H1 (cell line): Measurements from ENCODE around the gene USE1. TPM values are rescaled to one million over a fixed set of nuclear protein-coding genes. Genes with fewer than 3 reads are reported as not detected.

Experiments
- CTCF ChIA-PET: fragments of 300-600 bp; sonication (Branson Sonifier 250); formaldehyde crosslinking; loops from one replicate; lab custom pipeline; 2021; ENCODE audit not compliant: partially characterized antibody; lab: Charles Lee
- POLR2A ChIA-PET: fragments of 300-600 bp; sonication (Branson Sonifier 250); formaldehyde crosslinking; loops from one replicate; lab custom pipeline; 2021; ENCODE audit warnings: inconsistent platforms; ENCODE audit not compliant: partially characterized antibody; lab: Charles Lee
- DNase-seq, 2 experiments: peaks; one replicate each; pipeline versions ENCODE4 v3.0.0 to v3.0.0-alpha.2; 2010 to 2022; ENCODE audit warnings: low spot score in 2 of 2, low read depth in 1 of 2, mixed read lengths in 1 of 2
- FAIRE-seq: peaks from 2 replicates; lab custom pipeline; 2011; peaks lifted over from hg19 to GRCh38; lab: Jason Lieb, UNC
- H2AFZ ChIP-seq: 2 replicates; pipeline ENCODE4 v1.8.1; 2012; ENCODE audit warnings: low read length, inconsistent platforms
- H2AK5ac ChIP-seq: 2 replicates; pipeline ENCODE4 v1.6.1; 2013; ENCODE audit warnings: low read depth, low read length
- H2BK120ac ChIP-seq: replicated peaks from 2 replicates; pipeline ENCODE3; 2013; ENCODE audit warnings: low read depth, low read length, inconsistent platforms
- H2BK12ac ChIP-seq: 2 replicates; pipeline ENCODE4 v1.6.1; 2013; ENCODE audit warnings: low read depth, low read length
- H2BK15ac ChIP-seq: 2 replicates; pipeline ENCODE4 v1.6.1; 2013; ENCODE audit warnings: low read length
- H2BK20ac ChIP-seq: 2 replicates; pipeline ENCODE4 v1.6.1; 2013; ENCODE audit warnings: low read length
- H2BK5ac ChIP-seq: 2 replicates; pipeline ENCODE4 v1.6.1; 2013; ENCODE audit warnings: low read depth, low read length
- H3K14ac ChIP-seq: 2 replicates; pipeline ENCODE4 v1.6.1; 2013; ENCODE audit warnings: inconsistent platforms; ENCODE audit not compliant: insufficient read length
- H3K18ac ChIP-seq: 2 replicates; pipeline ENCODE4 v1.6.1; 2013; ENCODE audit warnings: low read length; ENCODE audit errors: extremely low read depth
- H3K23ac ChIP-seq: 2 replicates; pipeline ENCODE4 v1.6.1; 2013; ENCODE audit warnings: inconsistent platforms; ENCODE audit not compliant: insufficient read length
- H3K23me2 ChIP-seq: 2 replicates; pipeline ENCODE4 v1.6.1; 2013; ENCODE audit warnings: low read depth, low read length
- H3K27ac ChIP-seq: 2 replicates; pipeline ENCODE4 v1.6.1; 2011; ENCODE audit warnings: low read depth, low read length, inconsistent platforms
- H3K27me3 ChIP-seq, 4 experiments: replicated peaks in 1 of 4; 1 replicate in 1 of 4; 2 replicates in 3 of 4; pipeline versions ENCODE4 v1.6.1 to v1.8.1; 2011 to 2013; ENCODE audit warnings: low read length in 3 of 4, mild to moderate bottlenecking in 3 of 4, inconsistent platforms in 2 of 4, mixed read lengths in 2 of 4, moderate library complexity in 1 of 4; ENCODE audit not compliant: control insufficient read depth in 3 of 4, insufficient read depth in 3 of 4; ENCODE audit errors: extremely low read depth in 1 of 4
- H3K36me3 ChIP-seq, 4 experiments: 2 replicates each; pipeline versions ENCODE4 v1.6.1 to v1.8.1; 2011 to 2013; ENCODE audit warnings: mild to moderate bottlenecking in 4 of 4, low read length in 3 of 4, moderate library complexity in 2 of 4, control low read depth in 1 of 4, inconsistent platforms in 1 of 4; ENCODE audit not compliant: insufficient read depth in 4 of 4, control insufficient read depth in 2 of 4
- H3K4ac ChIP-seq: replicated peaks from 2 replicates; pipeline ENCODE3; 2013; ENCODE audit warnings: low read length, low read depth, mixed read lengths, inconsistent platforms; ENCODE audit not compliant: insufficient read length
- H3K4me1 ChIP-seq, 4 experiments: replicated peaks in 1 of 4; 1 replicate in 1 of 4; 2 replicates in 3 of 4; pipeline versions ENCODE4 v1.6.1 to v1.8.1; 2011 to 2013; ENCODE audit warnings: low read length in 3 of 4, inconsistent platforms in 2 of 4, mixed read lengths in 1 of 4; ENCODE audit not compliant: insufficient read depth in 4 of 4, control insufficient read depth in 3 of 4
- H3K4me2 ChIP-seq, 2 experiments: 2 replicates each; pipeline versions ENCODE4 v1.6.1 to v1.8.1; 2011 to 2013; ENCODE audit warnings: low read depth in 2 of 2, low read length in 2 of 2, control low read depth in 1 of 2, inconsistent platforms in 1 of 2, mild to moderate bottlenecking in 1 of 2; ENCODE audit not compliant: insufficient read depth in 1 of 2
- H3K4me3 ChIP-seq, 4 experiments: fragments of 200-600, 300-600 bp in 1 of 4; sonication (generic), shearing (Covaris generic), sonication (Bioruptor Twin) in 1 of 4; 2 replicates each; pipeline versions ENCODE4 v1.5.1 to v1.8.1; 2011 to 2016; ENCODE audit warnings: low read length in 4 of 4, low read depth in 3 of 4, control low read depth in 2 of 4, inconsistent platforms in 2 of 4, mild to moderate bottlenecking in 2 of 4, mixed read lengths in 1 of 4, moderate library complexity in 1 of 4; ENCODE audit not compliant: insufficient read depth in 2 of 4; ENCODE audit errors: extremely low read depth in 1 of 4
- H3K56ac ChIP-seq: replicated peaks from 2 replicates; pipeline ENCODE3; 2013; ENCODE audit warnings: low read depth, mild to moderate bottlenecking, mixed read lengths, low read length, inconsistent platforms; ENCODE audit not compliant: insufficient read length
- H3K79me1 ChIP-seq: 2 replicates; pipeline ENCODE4 v1.6.1; 2013; ENCODE audit warnings: low read depth, low read length, control low read depth
- H3K79me2 ChIP-seq, 2 experiments: 2 replicates each; pipeline versions ENCODE4 v1.6.1 to v1.8.1; 2012 to 2013; ENCODE audit warnings: low read length in 2 of 2, mild to moderate bottlenecking in 2 of 2, inconsistent platforms in 1 of 2; ENCODE audit not compliant: insufficient read depth in 2 of 2, control insufficient read depth in 1 of 2
- H3K9ac ChIP-seq, 4 experiments: replicated peaks in 1 of 4; 1 replicate in 1 of 4; 2 replicates in 3 of 4; pipeline versions ENCODE4 v1.6.1 to v1.8.1; 2011 to 2013; ENCODE audit warnings: low read depth in 3 of 4, low read length in 3 of 4, control low read depth in 2 of 4, mild to moderate bottlenecking in 2 of 4, moderate library complexity in 2 of 4, inconsistent platforms in 1 of 4; ENCODE audit errors: extremely low read depth in 1 of 4
- H3K9me3 ChIP-seq, 2 experiments: 2 replicates each; pipeline versions ENCODE4 v1.6.1 to v1.8.1; 2012 to 2013; ENCODE audit warnings: mild to moderate bottlenecking in 2 of 2, moderate library complexity in 2 of 2, control low read depth in 1 of 2, inconsistent platforms in 1 of 2, low read depth in 1 of 2, low read length in 1 of 2, mixed read lengths in 1 of 2; ENCODE audit not compliant: insufficient read depth in 2 of 2
- H4K20me1 ChIP-seq, 2 experiments: replicated peaks in 1 of 2; 2 replicates each; pipeline versions ENCODE3 to v1.8.1; 2011 to 2013; ENCODE audit warnings: inconsistent platforms in 2 of 2, low read length in 2 of 2, mild to moderate bottlenecking in 1 of 2; ENCODE audit not compliant: insufficient read depth in 2 of 2, control insufficient read depth in 1 of 2
- H4K5ac ChIP-seq: 2 replicates; pipeline ENCODE4 v1.6.1; 2013; ENCODE audit warnings: low read length, low read depth, mixed read lengths, inconsistent platforms; ENCODE audit not compliant: insufficient read length
- H4K8ac ChIP-seq: 2 replicates; pipeline ENCODE4 v1.8.0; 2013; ENCODE audit warnings: mild to moderate bottlenecking, moderate library complexity, low read length, inconsistent platforms; ENCODE audit not compliant: insufficient read depth; ENCODE audit errors: extremely low read depth
- H4K91ac ChIP-seq: replicated peaks from 2 replicates; pipeline ENCODE3; 2013; ENCODE audit warnings: low read length, mixed read lengths, inconsistent platforms; ENCODE audit not compliant: insufficient read length
- BRCA1 ChIP-seq: IDR thresholded peaks from 2 replicates; pipeline ENCODE4 v1.6.1; 2012; ENCODE audit warnings: low read depth, low read length, improper control_type of control experiment
- CTBP2 ChIP-seq: IDR thresholded peaks from 2 replicates; pipeline ENCODE4 v1.7.0; 2011; ENCODE audit warnings: borderline replicate concordance, mild to moderate bottlenecking, moderate library complexity, mixed read lengths, low read length; ENCODE audit not compliant: insufficient read depth, insufficient read length
- HDAC6 ChIP-seq: IDR thresholded peaks from one replicate; pipeline ENCODE4 v1.7.1; 2012; ENCODE audit warnings: low read depth, mild to moderate bottlenecking, inconsistent platforms, low read length, moderate library complexity
- SIN3A ChIP-seq, 2 experiments: IDR thresholded peaks in 1 of 2; conservative IDR thresholded peaks in 1 of 2; 2 replicates each; pipeline ENCODE4 v1.6.1; 2011 to 2012; ENCODE audit warnings: low read length in 2 of 2, improper control_type of control experiment in 1 of 2, low read depth in 1 of 2, mild to moderate bottlenecking in 1 of 2
- SIX5 ChIP-seq: IDR thresholded peaks from 2 replicates; pipeline ENCODE4 v1.6.1; 2011; ENCODE audit warnings: mild to moderate bottlenecking, low read depth, low read length
- SP2 ChIP-seq: IDR thresholded peaks from 2 replicates; pipeline ENCODE4 v1.6.1; 2012; ENCODE audit warnings: mild to moderate bottlenecking, low read length, inconsistent platforms
- TAF1 ChIP-seq: IDR thresholded peaks from 2 replicates; pipeline ENCODE4 v1.6.1; 2011; ENCODE audit warnings: mild to moderate bottlenecking, low read depth, low read length
- TBP ChIP-seq: IDR thresholded peaks from 2 replicates; pipeline ENCODE4 v1.6.1; 2011; ENCODE audit warnings: low read depth, low read length, improper control_type of control experiment
- WGBS, 2 experiments: shearing (Covaris generic) in 1 of 2; methylation state at CpG; one replicate each; pipeline versions ENCODE4 v1.1.6 to v1.1.7; 2013 to 2015; ENCODE audit warnings: low lambda C conversion rate in 2 of 2, mixed read lengths in 2 of 2, inconsistent platforms in 1 of 2, low coverage in 1 of 2, missing lambda C conversion rate in 1 of 2; ENCODE audit not compliant: insufficient replicate concordance in 2 of 2, insufficient coverage in 1 of 2, insufficient read length in 1 of 2; ENCODE audit errors: extremely low coverage in 1 of 2, missing lambda C conversion rate in 1 of 2; 5-methylcytosine and 5-hydroxymethylcytosine counted together
- polyA plus RNA-seq, 7 experiments: library from polyadenylated mRNA; depleted of rRNA in 3 of 7; stranded (reverse) in 5 of 7; unstranded in 2 of 7; fragments of >200 nt in 5 of 7; fragments of 200-250 nt in 2 of 7; gene quantifications; 1 replicate in 5 of 7; 2 replicates in 1 of 7; 4 replicates in 1 of 7; pipeline versions ENCODE4 v1.2.1 to v1.2.3, GENCODE V29; 2011 to 2013; ENCODE audit warnings: missing spikeins in 2 of 7, mixed read lengths in 2 of 7
- total RNA-seq: library from RNA; stranded (reverse); fragmentation: NEBNext Ultra II Directional; extraction: Animal tissue kit (Norgen Biotek cat#: 25700); gene quantifications from 2 replicates; pipeline ENCODE4 v1.2.1, GENCODE V29; 2021

USE1 gene
- total and polyA plus RNA-seq, 2 of the 8 experiments (the other 6 are each of a cell fraction or from before 2014, with no cell fraction given) = 8.7 to 13.9 TPM

DNA sequence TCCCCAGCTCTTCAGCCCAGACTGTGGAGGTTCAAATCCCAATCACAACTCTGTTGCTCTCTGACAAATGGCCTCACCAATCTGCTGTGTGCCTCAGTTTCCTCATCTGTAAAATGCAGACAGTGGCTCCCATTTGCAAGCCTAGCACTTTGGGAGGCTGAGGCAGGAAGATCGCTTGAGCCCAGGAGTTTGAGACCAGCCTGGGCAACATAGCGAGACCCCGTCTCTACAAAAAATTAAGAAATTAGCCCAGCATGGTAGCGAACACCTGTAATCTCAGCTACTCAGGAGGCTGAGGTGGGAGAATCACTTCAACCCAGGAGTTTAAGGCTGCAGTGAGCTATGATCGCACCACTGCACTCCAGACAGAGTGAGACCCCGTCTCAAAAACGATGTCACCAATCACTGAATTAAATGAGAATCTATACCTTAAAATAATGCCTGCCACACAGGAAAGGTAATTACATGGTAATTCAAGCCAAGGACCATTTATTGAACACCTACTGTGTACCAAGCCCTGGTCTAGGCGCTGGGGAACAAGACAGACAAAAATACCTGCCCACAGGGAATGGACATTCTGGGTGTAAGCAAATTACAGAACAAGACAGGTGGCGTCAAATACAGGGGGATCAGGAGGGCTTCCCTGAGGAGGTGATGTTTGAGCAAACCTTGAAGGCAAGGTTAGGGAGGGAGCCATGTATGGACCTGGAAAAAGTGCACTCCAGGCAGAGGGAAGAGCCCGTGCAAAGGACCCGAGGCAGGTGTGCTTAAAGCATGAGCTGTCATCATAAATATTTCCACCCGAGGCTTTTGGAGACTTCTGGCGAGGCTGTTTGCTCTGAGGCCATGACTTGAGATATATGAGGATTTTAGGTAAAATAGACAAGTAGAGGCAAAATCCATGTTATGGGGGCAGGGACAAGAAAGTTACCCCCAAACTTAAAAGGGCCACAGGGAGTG lies 22.9 kb downstream of the USE1 start:
- no peak overlapping the region for H2AFZ ChIP-seq
- CTCF ChIA-PET = interaction anchor here (0.6 to 1.6 kb wide), 6 partner anchors 10 to 169 kb away, joined by 3 to 6 read pairs (median 3); no protein-coding TSS in a partner anchor
- no peak overlapping the region; the same call in 1 of the 2 replicates for H2BK12ac ChIP-seq
- H2BK15ac ChIP-seq = no peak overlapping the region
- no peak overlapping the region for H3K56ac ChIP-seq
- peaks cover 6 to 15% (median 11%) of the 10 kb centered on the region in 4 experiments for H3K4me1 ChIP-seq
- FAIRE-seq = no peak
- H4K5ac ChIP-seq = no peak overlapping the region
- 93% methylated on average over 13 of the region's 13 CpGs; no CpG with 5 or more reads in 1 of the 2 experiments for WGBS, 2 experiments
- H3K27ac ChIP-seq = no peak overlapping the region
- H3K14ac ChIP-seq = no peak overlapping the region
- no peak overlapping the region for H3K23ac ChIP-seq
- DNase-seq = no peak
- peaks cover 20 to 21% of the 10 kb centered on the region in 2 experiments for H4K20me1 ChIP-seq
- no peak overlapping the region for H3K18ac ChIP-seq
- H3K27me3 ChIP-seq = no peaks in the 10 kb centered on the region
- no peak overlapping the region for H3K4ac ChIP-seq
- no peaks in the 10 kb centered on the region for H3K9me3 ChIP-seq
- H3K23me2 ChIP-seq = peaks cover 4% of the 10 kb centered on the region; the same call in 1 of the 2 replicates
- no peak overlapping the region for H4K91ac ChIP-seq
- POLR2A ChIA-PET = interaction anchor here (1.0 to 7.4 kb wide), 10 partner anchors 9 to 68 kb away, joined by 3 to 48 read pairs (median 5); partner anchors contain the start of genes ANKLE1, OCEL1, USE1 and USHBP1
- H3K79me2 ChIP-seq = peaks cover 18 to 53% of the 10 kb centered on the region in 2 experiments; a peak in 3 of 4 replicates
- no peak overlapping the region for H2AK5ac ChIP-seq
- no peak overlapping the region for H3K9ac ChIP-seq
- no peak overlapping the region; the same call in 1 of the 2 replicates for H2BK5ac ChIP-seq
- H3K4me2 ChIP-seq = no peak overlapping the region
- no peak overlapping the region for H2BK20ac ChIP-seq
- H4K8ac ChIP-seq = no peak overlapping the region
- peaks cover 0 to 21% (median 4%) of the 10 kb centered on the region in 4 experiments; a peak in 5 of 8 replicates for H3K36me3 ChIP-seq
- H3K79me1 ChIP-seq = peaks cover 19% of the 10 kb centered on the region
- no peak overlapping the region for H2BK120ac ChIP-seq
- no peak overlapping the region for H3K4me3 ChIP-seq
- TF ChIP-seq BRCA1 = no peak
- no peak for TF ChIP-seq HDAC6
- no peak for TF ChIP-seq TBP
- no peak for TF ChIP-seq SIN3A (conservative IDR thresholded peaks at IDR 0.05 in 1 of 2, IDR thresholded peaks at IDR 0.05 in 1 of 2; ENCODE audit: low read depth in 1 of 2, low read length in 2 of 2)
- TF ChIP-seq CTBP2 = no peak
- TF ChIP-seq SIX5 = no peak
- TF ChIP-seq TAF1 = no peak
- TF ChIP-seq SP2 = no peak
